GM12891 (cell line): ENCODE data around the gene DNAJC21.

Experiments used
- POLR2A ChIP-seq: IDR thresholded peaks from 2 replicates; pipeline ENCODE4 v1.6.1; 2011; ENCODE audit warnings: low read depth, low read length, control low read depth
- POLR2AphosphoS5 ChIP-seq: IDR thresholded peaks from 2 replicates; pipeline ENCODE4 v1.6.1; 2011; ENCODE audit warnings: low read depth, low read length, control low read depth
- SPI1 ChIP-seq: IDR thresholded peaks from 2 replicates; pipeline ENCODE4 v1.6.1; 2011; ENCODE audit warnings: low read depth, low read length, control low read depth
- TAF1 ChIP-seq: IDR thresholded peaks from 2 replicates; pipeline ENCODE4 v1.6.1; 2011; ENCODE audit warnings: low read depth, low read length, control low read depth

- no peak for TF ChIP-seq POLR2A
- TF ChIP-seq POLR2AphosphoS5, result no peak
- TF ChIP-seq TAF1, result no peak
- no peak for TF ChIP-seq SPI1
Observed at GRCh38 chr5:34957321-34957720, 28.0 kb downstream of the DNAJC21 start.
